Ishikawa (cell line): Measurements from ENCODE around the gene MYOZ3.

Source experiments
- CEBPB ChIP-seq: IDR thresholded peaks from 2 replicates; pipeline ENCODE4 v1.6.1; 2012
- CREB1 ChIP-seq: IDR thresholded peaks from 2 replicates; pipeline ENCODE4 v1.6.1; 2012; ENCODE audit warnings: low read depth
- EGR1 ChIP-seq: IDR thresholded peaks from 2 replicates; pipeline ENCODE4 v1.6.1; 2012
- EP300 ChIP-seq: IDR thresholded peaks from 2 replicates; pipeline ENCODE4 v1.6.1; 2012; ENCODE audit warnings: borderline replicate concordance
- FOXM1 ChIP-seq: IDR thresholded peaks from 2 replicates; pipeline ENCODE4 v1.6.1; 2012; ENCODE audit warnings: low read depth, borderline replicate concordance
- MAX ChIP-seq: IDR thresholded peaks from 2 replicates; pipeline ENCODE4 v1.6.1; 2012
- NFIC ChIP-seq: IDR thresholded peaks from 2 replicates; pipeline ENCODE4 v1.6.1; 2012
- RAD21 ChIP-seq: IDR thresholded peaks from 2 replicates; pipeline ENCODE4 v1.6.1; 2012; ENCODE audit warnings: low read depth
- REST ChIP-seq: IDR thresholded peaks from 2 replicates; pipeline ENCODE4 v1.6.1; 2012; ENCODE audit warnings: low read depth, mild to moderate bottlenecking
- TAF1 ChIP-seq: IDR thresholded peaks from 2 replicates; pipeline ENCODE4 v1.6.1; 2012; ENCODE audit warnings: low read depth, mild to moderate bottlenecking
- TCF12 ChIP-seq: IDR thresholded peaks from 2 replicates; pipeline ENCODE4 v1.6.1; 2012; ENCODE audit warnings: low read depth
- TEAD4 ChIP-seq: IDR thresholded peaks from 2 replicates; pipeline ENCODE4 v1.6.1; 2012
- USF1 ChIP-seq: IDR thresholded peaks from 2 replicates; pipeline ENCODE4 v1.6.1; 2012
- YY1 ChIP-seq: IDR thresholded peaks from 2 replicates; pipeline ENCODE4 v1.6.1; 2012; ENCODE audit warnings: low read depth
- ZBTB7A ChIP-seq: IDR thresholded peaks from 2 replicates; pipeline ENCODE4 v1.6.1; 2012; ENCODE audit warnings: low read depth

The MYOZ3 gene

GRCh38 chr5:150618163-150618562 is 42.9 kb upstream of the MYOZ3 start:
- peak; percentile 68 for TF ChIP-seq NFIC
- peak; percentile 51; the same call in 1 of the 2 replicates for TF ChIP-seq EP300
- no peak for TF ChIP-seq CEBPB
- no peak for TF ChIP-seq CREB1
- TF ChIP-seq USF1 = no peak
- TF ChIP-seq TCF12 = 0 out of 2 replicates have a peak, but pooled peaks have one; percentile 20
- TF ChIP-seq TAF1 = no peak

- TF ChIP-seq TCF12 (peak; percentile 55; the same call in 1 of the 2 replicates), ZBTB7A (no peak), EP300 (peak; percentile 58; the same call in 1 of the 2 replicates), NFIC (peak; percentile 53)
These were observed 42.3 kb upstream of the MYOZ3 start for GRCh38 chr5:150618588-150619281.

GRCh38 chr5:150619359-150620230 is 41.5 kb upstream of the MYOZ3 start:
- no peak for TF ChIP-seq TCF12
- no peak for TF ChIP-seq RAD21
- no peak for TF ChIP-seq CEBPB
- peak; percentile 31; the same call in 1 of the 2 replicates for TF ChIP-seq TEAD4
- peak; percentile 65 for TF ChIP-seq NFIC
- no peak; the same call in 1 of the 2 replicates for TF ChIP-seq ZBTB7A
- TF ChIP-seq CREB1 = no peak
- no peak for TF ChIP-seq YY1
- TF ChIP-seq FOXM1 = 0 out of 2 replicates have a peak, but pooled peaks have one; percentile 24
- TF ChIP-seq USF1 = no peak
- no peak for TF ChIP-seq REST
- TF ChIP-seq MAX = peak; percentile 24; the same call in 1 of the 2 replicates
- TF ChIP-seq EGR1 = peak; percentile 76
- TF ChIP-seq EP300 = peak; percentile 65

GRCh38 chr5:150621301-150621700 is 39.8 kb upstream of the MYOZ3 start:
- TF ChIP-seq RAD21 = no peak

- 0 out of 2 replicates have a peak, but pooled peaks have one; percentile 39 for TF ChIP-seq EGR1
- TF ChIP-seq CREB1 = no peak
These were observed 38.9 kb upstream of the MYOZ3 start for GRCh38 chr5:150622157-150622556.

GRCh38 chr5:150623152-150623877 is 37.7 kb upstream of the MYOZ3 start:
- TF ChIP-seq EGR1 = peak; percentile 62
- TF ChIP-seq CREB1 = no peak

DNA sequence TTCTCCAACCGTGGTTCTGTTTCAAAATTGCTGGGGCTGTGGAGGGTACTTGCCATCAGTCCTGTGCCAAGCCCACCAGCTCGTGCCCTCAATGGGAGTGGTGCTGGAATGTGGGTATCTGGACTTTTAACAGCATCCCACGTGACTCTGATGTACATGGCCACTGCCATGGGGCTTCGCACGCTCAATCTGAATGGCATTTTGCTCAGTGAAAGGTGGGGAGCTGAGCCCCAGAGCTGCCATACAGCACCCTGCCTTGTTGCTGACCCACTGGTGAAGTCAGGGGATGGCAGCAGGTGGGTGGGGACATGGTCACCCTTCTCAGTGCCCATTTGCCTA is 37.2 kb upstream of the MYOZ3 start:
- 0 out of 2 replicates have a peak, but pooled peaks have one; percentile 6 for TF ChIP-seq USF1
- TF ChIP-seq TAF1 = no peak
